LNCAP (cell line): ENCODE data around the gene CLIC5.

ENCODE experiments used
- TF ChIP-seq, protein P1 (sequence below): fragments of 450-650 bp; IDR thresholded peaks from 2 replicates; pipeline ENCODE4 v1.5.1; 2017; ENCODE audit warnings: mild to moderate bottlenecking

CLIC5 gene

DNA sequence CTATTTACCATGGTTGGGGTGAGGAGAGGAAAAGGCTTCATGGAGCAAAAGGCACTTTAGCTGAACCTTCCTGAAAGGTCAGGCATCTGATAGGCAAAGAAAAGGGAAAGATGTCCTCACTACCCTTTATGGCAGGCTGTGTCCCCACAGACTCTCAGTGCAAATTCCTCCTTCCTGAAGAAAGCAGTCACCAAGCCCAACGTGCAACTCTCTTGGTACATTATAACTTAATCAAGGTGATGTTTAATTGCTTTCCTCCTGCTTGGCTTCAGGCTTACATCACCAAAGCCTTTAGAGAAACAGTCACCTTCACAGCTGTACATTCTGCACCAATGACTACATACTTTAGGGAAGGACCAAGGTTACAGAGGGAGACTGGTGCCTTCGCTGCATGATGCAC is 2.1 kb upstream of the CLIC5 start:
- TF ChIP-seq, protein P1, sequence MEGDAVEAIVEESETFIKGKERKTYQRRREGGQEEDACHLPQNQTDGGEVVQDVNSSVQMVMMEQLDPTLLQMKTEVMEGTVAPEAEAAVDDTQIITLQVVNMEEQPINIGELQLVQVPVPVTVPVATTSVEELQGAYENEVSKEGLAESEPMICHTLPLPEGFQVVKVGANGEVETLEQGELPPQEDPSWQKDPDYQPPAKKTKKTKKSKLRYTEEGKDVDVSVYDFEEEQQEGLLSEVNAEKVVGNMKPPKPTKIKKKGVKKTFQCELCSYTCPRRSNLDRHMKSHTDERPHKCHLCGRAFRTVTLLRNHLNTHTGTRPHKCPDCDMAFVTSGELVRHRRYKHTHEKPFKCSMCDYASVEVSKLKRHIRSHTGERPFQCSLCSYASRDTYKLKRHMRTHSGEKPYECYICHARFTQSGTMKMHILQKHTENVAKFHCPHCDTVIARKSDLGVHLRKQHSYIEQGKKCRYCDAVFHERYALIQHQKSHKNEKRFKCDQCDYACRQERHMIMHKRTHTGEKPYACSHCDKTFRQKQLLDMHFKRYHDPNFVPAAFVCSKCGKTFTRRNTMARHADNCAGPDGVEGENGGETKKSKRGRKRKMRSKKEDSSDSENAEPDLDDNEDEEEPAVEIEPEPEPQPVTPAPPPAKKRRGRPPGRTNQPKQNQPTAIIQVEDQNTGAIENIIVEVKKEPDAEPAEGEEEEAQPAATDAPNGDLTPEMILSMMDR = no peak

DNA sequence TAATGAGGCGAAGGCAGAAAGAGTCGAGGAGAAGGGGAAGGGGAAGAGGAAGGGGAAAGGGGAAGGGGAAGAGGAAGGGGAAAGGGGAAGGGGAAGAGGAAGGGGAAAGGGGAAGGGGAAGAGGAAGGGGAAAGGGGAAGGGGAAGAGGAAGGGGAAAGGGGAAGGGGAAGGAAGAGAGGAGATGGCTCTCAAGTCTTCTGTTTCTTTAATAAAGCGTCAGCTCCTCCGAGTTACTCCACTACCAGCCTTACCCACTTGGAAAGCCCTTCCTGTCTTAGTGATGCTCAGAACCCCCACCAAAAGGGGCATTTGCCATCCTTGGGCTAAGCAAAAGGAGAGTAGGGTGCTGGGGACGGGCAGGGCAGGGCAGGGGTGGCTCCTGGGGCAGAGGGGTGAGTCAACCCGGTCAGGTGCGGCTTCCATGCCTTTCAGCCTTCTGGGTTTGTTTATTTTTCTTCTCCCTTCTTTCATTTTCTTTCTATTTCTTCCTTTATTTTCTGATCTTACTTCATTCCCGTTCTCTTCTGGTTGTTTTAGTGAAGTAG is 476 bp upstream of the CLIC5 start:
- TF ChIP-seq, protein P1 = no peak

DNA sequence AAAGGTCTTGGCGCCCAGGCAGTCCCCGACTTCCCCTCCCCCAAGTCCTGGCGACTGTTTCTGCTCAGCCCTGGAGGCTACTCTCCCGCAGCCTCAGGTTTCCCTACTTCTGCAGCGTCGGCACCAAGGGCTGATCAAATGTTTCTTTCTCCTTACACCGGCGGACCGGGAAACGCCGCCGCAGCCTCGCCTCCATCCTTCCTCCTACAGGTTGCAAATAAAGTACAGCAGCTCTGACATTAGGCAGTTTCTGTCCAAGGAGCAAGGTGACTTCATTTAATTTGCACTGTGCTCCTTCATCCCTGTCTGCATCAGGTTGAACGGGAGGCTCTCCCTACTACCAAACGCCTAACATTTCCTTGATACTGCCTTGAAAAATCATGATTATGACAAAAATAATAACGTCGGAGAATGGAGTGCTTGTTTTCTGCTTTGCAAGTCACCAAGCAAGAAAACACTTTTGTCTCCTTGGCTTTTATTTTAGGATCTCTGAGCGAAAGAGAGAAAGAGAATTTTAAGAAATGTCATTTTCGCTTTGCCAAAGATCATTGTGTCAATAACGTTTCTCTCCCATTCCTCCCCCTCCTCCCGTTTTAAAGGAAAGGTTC is 1.0 kb downstream of the CLIC5 start:
- TF ChIP-seq, protein P1 = no peak

DNA sequence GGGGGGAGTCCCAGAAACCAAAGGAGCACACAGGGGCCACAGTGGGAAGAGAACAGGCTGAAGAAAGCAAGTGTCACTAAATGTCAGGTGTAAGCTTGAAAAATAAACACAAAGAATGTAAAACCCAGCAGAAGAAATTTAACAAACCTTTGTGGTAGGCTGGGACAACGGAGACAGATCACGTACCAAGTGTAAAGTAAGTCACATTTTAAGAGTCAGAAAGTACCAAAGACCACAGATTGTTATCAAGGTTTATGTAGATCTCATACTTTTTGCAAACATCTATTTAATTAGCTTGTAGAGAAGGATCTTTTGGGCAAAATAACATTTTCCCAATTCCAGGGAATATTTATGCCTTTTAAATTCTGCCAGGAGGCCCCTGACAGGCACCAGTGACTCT is 1.6 kb downstream of the CLIC5 start:
- TF ChIP-seq, protein P1 = no peak

DNA sequence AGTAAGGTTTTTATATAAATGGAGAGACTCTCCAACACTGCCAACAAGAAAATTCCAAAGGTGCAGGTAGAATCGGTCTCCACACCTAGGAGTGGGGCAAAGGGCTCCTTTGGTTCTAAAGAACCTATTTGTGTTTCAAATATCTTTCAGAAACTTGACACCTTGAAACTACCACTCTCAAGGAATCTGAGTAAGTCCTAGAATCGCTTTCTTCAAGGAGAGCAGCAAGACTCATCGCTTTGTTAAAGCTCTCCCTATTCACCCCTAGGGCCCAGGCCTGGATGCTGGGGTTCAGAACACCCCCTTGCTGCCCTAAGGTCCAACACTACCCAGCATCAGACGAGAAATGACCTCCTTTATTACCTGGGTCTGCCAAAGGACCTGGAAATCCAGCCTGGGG is 2.0 kb downstream of the CLIC5 start:
- TF ChIP-seq, protein P1 = no peak

DNA sequence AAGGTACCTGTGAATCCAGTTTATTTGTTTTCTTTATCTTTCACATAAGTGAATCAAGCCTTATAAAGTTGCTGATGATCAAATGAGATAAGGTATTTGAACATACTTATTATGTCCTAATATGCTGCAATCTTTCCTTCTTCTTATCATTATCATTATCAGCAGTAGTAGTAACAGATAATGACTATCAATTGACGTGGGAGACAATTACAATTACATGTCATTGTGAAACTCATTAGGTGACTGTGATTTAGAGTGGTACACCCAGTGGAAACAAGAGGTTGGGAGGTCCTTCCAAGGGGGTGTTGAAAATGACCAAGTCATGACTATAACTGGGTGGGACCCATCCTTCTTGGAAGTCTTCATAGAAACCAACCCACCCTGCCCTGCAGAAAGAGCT is 2.8 kb downstream of the CLIC5 start:
- TF ChIP-seq, protein P1 = no peak

DNA sequence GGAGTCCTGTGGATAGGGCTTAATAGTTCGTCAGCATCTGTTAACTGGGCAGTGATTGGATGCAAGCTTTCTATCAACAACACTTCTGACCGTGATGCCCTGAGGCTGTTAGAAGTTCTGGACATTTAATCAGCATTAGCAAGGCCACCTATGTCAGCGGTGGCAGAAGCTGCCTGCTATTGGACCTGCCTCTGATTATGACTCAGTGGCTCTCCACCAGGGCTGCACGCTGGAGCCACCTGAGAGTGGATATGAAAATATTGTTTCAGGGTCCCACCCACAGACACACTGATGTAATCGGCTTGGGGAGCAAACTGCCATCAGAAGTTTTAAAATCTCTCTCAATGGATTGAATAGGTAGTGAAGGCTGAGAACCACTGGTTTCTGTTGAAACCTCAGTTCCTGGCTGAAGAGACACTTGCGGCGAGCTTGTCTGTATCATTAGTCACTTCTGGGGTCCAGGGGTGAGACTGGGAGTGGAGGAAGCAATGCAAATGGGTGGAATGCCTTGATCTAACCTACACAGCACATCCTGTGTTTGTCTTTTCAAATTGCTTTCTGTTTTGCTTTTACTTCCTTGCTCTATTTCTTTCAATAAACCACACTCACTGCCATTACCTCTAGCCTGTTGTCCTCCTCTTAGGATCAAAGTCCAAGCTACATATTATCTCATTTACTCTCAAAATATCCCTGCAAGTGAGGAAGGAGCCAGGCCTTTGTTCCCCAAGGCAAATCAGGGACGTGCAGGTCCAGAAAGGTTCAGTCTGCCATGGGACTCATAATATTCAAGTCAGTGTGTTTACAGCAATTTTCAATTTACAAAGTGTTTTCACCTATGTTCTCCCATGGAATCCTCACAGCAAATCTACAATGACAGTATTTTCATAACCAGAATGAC is 4.2 kb downstream of the CLIC5 start:
- TF ChIP-seq, protein P1 = no peak
